GM12874 (cell line): Measurements from ENCODE around the gene MAP1S.

Experiments used
- TF ChIP-seq, protein P1 (sequence below): IDR thresholded peaks from 2 replicates; pipeline ENCODE4 v1.5.1; 2011; ENCODE audit warnings: low read depth, mild to moderate bottlenecking, control low read depth, low read length, moderate library complexity; ENCODE audit not compliant: insufficient read depth

MAP1S gene

DNA sequence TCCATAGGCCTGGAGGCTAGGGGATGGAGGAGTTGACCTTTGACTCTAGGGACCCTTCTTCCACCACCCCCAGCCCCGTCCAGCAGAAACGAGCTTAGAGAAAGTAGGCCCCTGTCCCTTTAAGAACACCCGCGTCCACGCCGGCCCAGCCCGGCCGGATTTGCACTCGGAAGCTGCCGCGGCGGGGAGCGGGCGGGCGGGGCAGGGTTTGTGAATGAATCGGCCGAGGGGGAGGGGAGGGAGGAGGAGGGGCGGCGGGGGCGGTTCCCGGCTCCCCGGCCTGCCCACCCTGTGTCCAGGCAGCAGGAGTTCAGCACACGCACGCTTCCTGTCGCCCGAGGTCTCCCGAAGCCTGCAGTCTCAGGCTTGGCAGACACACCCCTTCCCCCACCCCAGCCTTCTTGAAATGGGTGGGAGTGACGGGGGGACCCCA lies 32.7 kb upstream of the MAP1S start:
- TF ChIP-seq, protein P1, sequence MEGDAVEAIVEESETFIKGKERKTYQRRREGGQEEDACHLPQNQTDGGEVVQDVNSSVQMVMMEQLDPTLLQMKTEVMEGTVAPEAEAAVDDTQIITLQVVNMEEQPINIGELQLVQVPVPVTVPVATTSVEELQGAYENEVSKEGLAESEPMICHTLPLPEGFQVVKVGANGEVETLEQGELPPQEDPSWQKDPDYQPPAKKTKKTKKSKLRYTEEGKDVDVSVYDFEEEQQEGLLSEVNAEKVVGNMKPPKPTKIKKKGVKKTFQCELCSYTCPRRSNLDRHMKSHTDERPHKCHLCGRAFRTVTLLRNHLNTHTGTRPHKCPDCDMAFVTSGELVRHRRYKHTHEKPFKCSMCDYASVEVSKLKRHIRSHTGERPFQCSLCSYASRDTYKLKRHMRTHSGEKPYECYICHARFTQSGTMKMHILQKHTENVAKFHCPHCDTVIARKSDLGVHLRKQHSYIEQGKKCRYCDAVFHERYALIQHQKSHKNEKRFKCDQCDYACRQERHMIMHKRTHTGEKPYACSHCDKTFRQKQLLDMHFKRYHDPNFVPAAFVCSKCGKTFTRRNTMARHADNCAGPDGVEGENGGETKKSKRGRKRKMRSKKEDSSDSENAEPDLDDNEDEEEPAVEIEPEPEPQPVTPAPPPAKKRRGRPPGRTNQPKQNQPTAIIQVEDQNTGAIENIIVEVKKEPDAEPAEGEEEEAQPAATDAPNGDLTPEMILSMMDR: no peak

DNA sequence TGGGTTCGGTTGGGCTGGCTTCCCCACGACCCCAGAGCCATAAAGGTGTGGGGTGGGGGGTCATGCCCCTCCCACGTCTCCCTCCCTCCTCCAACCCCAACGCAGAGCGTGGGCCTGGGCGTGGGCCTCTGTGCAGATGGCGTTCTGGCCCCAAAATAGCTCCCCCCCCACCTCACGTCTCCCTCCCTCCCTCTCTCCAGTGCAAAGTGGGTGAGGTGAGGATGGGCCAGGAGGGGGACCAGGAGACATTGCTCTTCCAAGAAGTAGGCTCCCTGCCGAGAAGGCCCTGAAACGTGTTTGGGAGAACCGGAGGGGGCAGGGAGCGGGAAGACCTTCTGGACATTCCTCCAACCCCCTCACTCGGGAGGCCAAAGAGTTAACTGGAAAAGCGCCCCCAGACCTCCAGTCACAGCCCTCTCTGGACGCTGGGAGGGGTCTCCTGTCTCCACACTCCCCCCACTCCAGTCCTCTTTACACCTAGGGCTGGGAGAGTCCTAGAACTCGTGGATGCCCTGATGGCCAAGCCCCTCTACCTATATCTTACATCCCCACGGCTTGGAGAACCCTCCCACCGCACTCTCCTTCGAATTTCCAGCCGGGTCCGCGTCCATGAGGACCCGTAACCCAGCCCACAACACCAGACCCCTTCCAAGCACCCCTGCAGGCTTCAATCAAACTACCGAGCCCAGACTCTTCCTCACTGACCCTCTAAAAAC lies 32.0 kb upstream of the MAP1S start:
- TF ChIP-seq, protein P1: no peak

- TF ChIP-seq, protein P1: no peak
These were observed 31.2 kb upstream of the MAP1S start, which contains the start of gene UNC13A for GRCh38 chr19:17687857-17688784. TSS of gene UNC13A (minus strand) at chr19:17688354. CDS start at chr19:17688199, 155 bp downstream.

GRCh38 chr19:17688853-17689595 lies 30.3 kb upstream of the MAP1S start:
- TF ChIP-seq, protein P1: no peak

DNA sequence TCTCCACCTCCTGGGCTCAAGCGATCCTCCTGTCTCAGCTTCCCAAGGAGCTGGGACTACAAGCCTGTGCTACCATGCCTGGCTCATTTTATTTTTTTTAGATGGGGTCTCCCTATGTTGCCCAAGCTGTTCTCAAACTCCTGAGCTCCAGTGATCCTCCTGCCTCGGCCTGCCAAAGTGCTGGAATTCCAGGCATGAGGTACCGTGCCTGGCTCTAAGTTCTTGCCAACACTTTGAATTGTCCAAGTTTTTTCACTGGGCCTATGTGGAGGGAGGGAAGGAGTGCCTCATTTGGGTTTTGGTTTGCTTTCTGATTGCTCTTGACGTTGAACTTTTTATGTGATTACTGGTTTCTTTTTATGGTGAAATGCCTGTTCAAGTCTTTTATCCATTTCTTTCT lies 26.7 kb upstream of the MAP1S start:
- TF ChIP-seq, protein P1: no peak

DNA sequence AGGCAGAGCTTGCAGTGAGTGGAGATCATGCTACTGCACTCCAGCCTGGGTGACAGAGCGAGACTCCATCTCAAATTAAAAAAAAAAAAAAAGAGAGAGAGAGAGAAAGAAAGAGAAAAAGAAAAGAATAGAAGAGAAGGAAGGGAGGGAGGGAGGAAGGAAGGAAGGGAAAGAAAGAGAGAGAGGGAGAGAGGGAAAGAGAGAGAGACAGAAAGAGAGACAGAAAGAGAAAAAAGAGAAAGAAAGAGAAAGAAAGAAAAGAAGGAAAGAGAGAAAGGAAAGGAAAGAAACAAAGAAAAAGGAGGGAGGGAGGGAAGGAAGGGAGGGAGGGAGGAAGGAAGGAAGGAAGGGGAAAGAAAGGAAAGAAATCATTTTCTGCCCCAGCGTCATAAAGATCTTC lies 24.1 kb upstream of the MAP1S start:
- TF ChIP-seq, protein P1: no peak

- TF ChIP-seq, protein P1: peak; percentile 88
These were observed 15.3 kb upstream of the MAP1S start for GRCh38 chr19:17703824-17704463.
